GM18520 (cell line): ENCODE measurements around the gene PCSK4.
A peak's percentile ranks its signal among the peaks of the same experiment; 100 is the strongest.
"Not testable (repeated sequence)": the region's sequence is repeated elsewhere in the genome, so short reads cannot be mapped to it uniquely, and the experiment has no call there.

Experiments used
- ATAC-seq: cut with Tn5 transposase; IDR thresholded peaks from one replicate; pipeline ENCODE4 v1.9.1; 2021; ENCODE audit not compliant: unreplicated experiment

The PCSK4 gene

DNA sequence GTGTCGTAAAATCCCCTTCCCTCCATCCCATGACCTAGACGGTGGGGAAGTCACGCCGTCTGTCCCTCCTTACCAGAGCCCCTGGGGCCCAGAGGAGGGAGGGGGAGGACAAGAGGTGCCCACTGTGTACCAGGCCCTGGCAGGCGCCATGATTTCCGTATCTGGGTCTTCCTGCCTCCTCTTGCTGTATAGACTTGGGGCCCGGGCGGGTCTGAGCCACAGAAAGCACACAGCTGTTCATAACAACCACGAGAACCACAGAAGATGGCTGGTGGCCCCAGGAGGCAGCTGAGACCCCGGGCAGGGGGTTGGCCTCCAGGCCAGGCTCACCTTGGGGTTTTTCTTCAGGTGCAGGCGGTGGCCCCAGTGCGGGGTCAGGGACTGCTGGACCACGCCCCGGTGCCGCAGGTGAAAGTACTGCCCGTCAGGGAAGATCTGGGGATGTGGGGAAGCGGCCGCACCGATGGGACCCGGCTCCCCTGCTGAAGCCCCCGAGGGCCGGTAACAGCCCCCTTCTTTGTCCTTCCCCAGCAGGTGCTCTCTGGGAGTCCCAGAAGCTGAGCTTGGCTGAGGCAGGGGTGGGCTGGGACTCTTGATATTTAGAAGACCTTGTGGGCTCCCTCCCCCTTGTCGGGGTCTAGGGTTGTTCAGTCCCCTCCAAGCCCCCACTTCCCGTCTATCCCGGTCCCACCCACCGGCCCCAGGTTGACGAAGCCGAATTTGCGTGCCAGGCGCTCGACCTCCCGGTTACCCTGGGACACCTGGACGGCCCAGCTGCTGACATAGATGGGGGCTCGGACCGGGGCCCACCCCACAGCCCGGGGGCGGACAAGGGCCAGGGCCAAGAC lies 463 bp downstream of the PCSK4 start:
- ATAC-seq, result no peak

DNA sequence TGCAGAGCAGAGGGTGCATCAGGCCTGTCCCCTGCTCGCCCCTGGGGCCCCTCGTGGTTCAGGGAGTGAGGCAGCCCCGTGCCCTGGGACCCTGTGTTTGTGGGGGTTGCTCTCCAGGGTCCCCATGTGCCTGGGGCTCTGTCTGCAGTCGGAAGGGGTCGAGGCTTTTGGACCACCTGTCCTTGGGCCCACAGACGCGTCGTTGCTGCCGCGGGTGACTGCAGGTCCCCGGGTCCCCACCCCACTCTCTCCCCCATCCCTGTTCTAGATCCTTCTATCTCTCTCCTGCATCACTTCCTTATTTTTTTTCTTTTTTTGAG lies 1.9 kb downstream of the PCSK4 start:
- no peak for ATAC-seq

DNA sequence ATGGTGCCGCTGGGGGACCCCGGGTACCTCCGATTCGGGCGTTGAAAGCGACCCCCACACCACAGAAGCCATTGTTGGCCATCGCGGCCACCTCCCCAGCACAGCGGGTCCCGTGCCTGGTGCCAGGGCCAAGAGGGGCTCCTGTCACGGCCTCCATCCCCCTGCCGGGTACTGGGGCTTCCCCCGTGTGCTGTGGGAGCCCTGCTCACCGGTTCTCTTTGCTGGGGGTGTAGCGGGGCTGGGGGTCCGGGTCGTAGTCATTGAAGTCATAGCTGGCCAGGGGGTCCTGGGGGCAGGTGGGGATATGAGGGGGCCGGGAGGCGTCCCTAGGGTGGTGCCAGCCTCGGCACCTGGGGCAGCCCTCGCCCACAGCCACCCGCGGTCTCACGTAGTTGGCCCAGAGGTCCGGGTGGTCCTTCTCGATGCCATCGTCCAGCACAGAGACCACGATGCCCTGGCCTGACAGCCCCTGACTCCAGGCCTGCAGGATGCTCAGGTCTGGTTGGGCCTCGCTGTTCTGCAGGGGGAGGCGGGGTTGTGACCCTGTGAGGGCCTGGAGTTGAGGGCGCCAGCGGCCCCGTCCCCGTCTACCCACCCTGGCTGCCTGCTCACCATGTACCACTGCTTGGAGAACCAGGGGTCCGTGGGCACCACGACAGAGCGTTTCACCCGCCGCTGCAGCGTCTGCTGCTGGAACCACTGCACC lies 2.4 kb downstream of the PCSK4 start:
- ATAC-seq, result no peak

DNA sequence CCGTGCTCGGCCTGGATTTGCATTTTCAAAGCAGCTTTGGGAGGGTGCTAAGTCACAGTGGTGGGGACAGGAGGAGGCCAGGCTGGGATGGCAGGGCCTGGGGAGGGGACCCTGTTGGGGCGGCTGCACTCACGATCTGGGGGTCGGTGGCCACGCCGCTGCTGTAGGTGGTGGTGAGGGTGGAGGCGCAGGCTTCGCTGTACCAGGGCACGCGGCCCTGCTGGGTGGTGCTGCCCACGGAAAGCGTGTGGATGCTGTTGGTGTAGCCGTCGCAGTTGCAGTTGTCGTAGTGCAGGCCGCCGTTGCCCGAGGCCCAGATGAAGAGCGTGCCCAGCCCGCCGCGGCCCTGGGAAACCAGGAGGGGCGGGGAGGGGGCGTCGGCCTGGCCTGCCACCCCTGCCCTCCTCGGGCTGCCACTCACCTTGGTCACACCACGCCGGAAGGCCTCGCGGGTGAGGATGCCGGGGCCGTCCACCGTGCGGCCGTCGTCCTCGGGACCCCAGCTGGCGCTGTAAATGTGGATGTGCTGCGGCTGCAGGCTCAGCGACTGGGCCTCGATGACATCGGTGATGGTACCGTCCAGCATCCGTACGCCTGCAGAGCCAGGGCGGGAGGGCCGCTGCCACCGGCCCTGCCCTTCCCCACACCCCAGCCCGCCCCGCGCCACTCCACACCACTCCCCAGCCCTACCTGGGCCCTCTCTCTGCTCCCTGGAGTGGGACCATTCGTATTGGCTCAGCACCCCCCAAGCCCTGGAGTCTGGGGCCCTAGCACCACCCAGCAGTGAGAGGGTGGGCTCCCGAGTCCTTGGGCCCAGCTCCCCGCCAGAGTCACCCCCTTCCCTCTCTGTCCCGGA lies 3.2 kb downstream of the PCSK4 start:
- no peak for ATAC-seq

DNA sequence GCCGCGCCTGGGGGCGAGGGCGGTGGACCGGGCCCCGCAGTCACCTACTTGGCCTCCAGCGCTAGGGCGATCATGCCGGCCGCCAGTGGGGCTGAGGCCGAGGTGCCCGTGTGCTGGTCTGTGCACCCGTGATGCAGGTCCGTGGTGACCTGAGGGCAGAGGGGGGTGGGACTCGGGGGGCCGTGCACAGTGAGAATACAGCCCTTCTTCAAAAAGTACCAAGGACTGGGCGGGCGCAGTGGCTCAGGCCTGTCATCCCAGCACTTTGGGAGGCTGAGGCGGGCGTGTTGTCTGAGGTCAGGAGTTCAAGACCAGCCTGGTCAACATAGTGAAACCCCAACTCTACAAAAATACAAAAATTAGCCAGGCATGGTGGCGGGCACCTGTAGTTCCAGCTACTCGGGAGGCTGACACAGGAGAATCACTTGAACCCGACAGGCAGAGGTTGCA lies 6.1 kb downstream of the PCSK4 start:
- no peak for ATAC-seq

DNA sequence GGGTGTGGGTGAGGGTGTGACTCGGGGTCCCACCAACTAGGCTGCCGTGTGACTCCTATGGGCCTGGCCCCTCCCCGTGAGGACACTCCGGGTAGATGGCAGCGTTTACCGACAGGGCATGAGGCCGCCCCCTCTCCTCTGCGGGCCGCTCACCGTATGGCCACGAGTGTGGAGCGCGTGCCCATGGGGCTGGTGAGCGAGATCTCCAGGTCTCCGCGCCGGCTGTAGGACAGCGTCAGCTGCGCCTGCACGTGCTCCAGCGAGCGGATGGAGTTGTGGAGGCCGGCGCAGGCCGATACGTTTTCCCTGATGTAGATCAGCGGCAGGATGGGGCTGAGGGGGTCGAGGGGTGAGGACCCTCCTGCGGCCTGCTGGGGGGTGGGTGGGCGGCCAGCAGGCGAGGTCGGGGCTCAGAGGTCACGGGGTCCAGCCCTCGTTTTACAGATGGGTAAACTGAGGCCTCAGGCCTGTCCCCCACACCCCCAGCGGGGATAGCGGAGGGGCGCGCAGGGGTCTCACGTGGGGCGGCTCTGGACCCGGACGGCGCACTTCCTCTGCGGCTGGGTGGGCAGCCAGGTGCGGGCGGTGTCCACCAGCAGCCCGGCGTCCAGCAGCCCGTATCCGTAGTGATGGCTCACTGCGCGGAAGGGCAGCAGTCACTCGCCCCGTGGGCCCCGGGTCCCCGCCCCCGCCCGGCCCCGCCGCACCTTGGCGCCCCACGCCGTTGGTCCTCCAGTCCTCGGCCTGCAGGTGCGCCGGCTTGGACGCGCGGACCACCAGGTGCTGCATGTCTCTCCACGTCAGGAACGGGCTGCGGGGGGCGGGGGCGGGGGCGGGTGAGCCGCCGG lies 6.8 kb downstream of the PCSK4 start:
- no peak for ATAC-seq

DNA sequence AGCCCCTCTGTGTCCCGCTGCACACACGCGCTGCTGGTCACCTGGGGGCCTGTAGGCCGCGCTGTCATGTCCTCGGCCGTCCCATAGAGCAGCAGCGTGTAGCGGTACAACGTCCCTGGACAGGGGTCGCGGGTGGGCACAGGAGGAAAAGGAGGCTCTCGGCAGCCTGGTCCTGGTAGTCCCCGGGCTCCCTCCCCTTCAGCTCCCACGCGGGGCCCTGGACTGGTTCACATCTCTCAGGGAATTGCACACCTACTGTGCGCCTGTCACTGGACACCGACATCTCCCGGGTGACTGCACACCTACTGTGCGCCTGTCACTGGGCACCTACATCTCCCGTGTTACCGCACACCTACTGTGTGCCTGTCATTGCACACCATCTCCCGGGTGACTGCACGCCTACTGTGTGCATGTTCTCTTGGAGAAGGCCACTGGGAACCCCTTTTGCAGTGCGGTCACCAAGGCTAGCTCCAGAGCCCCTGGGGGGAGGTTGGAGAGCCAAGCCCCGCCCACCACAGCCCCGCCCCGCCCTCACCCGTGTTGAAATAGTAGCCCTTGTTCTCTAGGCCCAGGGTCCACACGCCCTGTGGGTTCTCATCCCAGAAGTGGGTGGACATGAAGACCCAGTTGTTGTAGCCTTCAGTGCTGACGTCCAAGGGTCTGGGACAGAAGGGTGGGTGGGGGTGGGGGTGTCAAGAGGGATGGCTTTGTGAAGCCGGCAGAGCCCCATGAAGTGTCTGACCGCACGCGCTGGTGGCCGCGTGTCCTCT lies 7.6 kb downstream of the PCSK4 start:
- no peak for ATAC-seq

DNA sequence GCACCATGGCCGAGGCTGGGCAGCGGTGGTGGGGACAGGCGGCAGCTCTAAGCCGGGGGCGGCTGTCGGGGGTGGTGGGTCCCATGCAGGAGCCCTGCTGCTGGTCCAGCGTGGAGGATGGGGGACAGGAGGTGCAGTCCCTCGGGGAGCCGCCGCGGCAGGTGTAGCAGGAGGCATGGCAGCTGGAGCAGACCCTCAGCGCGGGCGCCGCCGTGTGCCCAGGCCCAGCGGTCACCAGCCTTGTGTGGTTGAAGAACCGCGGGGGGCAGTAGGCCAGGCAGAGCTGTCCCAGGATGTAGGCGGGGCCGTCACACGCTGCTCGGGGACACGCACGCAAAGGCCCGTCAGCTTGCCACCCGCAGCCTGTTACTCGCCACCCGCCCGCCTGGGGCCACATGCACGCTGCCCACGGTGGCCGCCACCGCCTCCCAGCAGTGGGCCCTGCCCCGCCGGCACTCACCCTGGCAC lies 8.2 kb downstream of the PCSK4 start:
- ATAC-seq, result no peak

DNA sequence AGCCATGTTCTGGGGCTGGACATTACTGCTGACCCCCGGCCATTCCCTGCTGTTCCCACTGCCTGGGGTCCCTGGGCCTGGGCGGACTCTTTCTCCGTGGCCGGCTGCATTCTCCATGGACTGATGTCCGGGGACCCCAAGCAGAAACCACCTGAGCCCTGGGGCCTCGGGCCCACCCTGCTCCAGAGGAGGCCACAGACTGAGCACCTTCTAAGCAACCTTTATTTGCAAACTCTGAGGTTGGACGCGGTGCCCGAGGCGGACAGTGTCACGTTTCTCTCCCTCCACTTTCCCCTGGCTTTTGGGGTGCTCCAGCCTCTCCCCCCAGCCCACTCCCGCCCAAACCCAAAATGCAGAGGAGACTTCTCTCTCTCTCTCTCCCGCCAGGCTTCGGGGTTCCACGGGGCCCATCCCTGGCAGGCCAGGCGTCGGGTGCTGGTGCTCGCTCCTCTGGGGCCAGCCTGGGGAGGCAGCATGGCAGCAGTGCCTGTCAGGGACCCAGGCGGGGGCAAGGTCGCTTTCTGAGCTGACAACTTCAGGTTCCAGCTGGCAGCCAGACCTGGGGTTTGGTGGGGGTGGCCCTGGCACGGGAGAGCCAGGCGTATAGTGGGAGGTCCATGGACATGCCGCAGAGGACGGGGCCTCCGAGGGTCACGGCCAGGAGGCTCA lies 8.8 kb downstream of the PCSK4 start:
- no peak for ATAC-seq

DNA sequence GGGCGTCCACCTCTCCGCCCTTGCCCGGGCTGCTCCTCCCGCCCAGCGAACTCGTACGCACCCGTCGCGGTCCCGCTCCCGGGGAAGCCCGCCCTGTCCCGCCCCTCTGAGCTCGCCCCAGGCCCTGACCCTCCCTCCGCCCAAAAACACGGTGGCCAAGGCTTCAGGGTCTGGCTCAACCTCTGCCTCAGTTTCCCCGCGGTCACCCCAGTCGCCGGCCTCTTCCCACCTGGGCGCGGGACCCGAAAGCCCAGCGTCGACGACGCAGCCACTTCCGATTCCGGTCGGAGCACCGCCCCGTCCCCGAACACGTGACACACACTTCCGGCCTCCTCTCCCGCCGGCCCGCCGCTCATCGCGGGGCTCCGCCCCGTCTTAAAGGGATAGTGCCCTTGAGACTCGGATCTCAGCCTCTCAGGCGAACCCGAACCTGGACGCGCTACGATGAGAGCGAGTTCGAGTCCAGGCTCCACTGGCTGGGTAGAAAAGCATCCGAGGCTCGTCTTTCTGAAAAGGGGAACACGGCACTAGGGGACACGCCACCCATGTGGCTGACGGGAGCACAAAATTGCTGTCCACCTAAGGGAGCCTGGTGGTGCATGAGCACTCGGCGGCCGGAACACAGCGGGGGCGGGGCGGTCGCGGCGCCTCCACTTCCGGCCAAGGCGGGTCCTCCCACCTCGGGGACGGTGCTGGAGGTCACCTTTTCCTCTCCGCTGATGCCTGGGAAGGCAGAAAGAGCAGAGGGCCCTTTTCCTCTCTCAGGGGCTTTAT lies 11.0 kb downstream of the PCSK4 start, which contains the start of gene C19orf25:
C19orf25 (minus strand) TSS at position 282 of the 774 bp plus-strand sequence. CDS start 312 bp downstream, outside the sequence.
- peak; percentile 72 for ATAC-seq

DNA sequence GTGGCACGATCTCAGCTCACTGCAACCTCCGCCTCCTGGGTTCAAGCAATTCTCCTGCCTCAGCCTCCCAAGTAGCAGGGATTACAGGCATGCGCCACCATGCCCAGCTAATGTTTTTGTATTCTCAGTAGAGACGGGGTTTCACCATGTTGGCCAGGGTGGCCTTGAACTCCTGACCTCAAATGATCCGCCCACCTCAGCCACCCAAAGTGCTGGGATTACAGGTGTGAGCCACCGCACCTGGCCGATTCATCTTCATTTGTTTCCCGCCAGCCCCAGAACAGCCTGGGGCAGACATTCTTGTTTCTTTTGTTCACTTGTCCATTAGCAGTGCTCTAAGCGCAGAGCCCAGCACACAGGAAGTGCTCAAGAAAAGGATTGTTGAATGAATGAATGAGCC lies 13.1 kb downstream of the PCSK4 start:
- not testable (repeated sequence) for ATAC-seq

DNA sequence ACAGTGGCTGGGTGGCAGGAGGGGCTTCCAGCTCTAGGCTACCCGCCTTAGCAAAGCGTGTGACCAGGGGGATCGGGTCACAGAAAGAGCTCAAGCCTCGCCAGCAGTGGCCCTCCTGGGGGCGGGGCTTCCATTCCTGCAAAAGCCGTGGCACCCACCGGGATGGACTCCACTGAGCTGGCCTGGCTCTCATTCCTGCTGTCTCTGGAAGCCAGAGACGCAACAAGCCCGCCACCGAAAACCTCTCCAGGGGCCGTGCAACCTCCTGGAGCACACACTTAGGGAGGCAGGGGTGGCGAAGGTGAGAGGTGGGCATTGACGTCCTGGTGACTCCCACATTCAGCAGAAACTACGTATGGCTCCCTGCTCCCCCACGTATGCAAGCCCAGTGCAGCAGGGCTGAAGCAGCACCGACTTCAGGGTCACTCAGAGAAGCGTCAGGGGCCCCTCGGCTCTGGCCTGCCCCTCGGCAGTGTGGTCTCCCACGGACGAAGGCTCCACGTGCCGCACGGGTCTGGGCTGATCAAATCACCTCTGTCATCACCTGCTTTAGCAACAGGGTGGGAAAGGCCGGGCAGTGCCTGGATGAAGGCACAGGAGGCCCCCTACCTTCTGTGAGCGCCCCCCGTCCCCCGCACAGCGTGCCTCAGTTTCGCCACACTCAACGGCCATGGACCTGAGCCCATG lies 14.3 kb downstream of the PCSK4 start:
- ATAC-seq, result no peak

DNA sequence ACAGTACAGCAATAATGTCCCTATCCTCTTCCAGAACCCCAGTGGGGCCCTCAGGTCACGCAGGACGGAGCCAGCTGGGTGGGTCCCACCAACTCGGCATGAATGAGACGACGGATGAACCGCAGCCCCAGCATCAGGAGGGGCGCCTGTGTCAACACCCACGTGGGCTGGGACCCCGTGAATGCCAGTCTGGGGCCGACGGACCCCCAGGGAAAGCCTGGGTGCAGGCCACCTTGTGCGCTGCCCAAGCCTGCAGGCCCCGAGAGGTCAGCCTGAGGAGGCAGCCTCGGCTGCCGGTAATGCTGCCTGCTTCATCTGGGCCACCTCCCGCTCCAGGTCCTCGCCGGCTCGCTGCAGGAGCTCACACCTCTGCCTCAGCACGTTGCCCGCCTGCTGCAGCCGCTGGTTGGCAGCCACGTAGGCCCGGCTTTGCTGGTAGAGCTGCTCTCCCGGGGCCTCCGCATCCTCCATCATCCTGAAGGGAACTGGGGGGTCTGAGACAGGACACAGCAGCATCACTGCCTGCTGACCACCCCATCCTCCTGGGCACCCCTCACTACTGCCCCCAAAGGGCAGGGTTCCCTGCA lies 15.3 kb downstream of the PCSK4 start:
- no peak for ATAC-seq

DNA sequence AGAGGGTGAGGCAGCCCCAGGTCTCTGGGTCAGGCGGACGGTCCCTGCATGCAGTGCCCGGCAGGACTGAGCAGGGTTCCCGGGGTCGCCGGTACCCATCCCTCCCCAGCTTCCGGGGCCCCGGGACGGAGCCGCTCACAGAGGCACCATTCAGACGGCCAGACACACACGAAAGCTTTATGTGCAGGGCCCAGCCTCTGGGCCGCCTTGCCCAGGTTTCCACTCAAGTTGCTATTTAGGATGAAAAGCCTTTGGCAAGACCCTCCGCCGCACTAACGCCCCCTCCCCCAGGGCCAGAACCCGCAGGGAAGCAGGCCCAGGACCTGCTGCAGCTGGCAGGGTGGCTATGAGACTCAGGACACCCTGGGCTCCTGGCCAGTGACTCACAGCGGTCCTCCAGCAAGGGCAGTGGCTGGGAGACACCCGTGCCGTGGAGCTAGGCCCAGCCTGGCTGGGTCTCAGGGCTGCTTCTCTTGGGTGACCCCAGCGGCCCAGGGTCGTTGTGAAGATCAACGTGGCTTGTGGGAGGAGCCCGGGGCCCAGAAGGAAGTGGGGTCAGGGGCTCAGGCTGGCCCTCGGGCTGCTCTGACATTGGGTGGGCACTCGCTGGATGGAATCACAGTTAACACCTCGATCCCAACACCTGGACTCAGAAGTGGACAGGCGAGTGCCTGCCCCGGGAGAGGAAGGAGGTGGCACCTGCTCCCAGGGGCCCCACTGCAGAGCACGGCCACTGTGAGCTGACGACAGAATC lies 16.0 kb downstream of the PCSK4 start:
- no peak for ATAC-seq

DNA sequence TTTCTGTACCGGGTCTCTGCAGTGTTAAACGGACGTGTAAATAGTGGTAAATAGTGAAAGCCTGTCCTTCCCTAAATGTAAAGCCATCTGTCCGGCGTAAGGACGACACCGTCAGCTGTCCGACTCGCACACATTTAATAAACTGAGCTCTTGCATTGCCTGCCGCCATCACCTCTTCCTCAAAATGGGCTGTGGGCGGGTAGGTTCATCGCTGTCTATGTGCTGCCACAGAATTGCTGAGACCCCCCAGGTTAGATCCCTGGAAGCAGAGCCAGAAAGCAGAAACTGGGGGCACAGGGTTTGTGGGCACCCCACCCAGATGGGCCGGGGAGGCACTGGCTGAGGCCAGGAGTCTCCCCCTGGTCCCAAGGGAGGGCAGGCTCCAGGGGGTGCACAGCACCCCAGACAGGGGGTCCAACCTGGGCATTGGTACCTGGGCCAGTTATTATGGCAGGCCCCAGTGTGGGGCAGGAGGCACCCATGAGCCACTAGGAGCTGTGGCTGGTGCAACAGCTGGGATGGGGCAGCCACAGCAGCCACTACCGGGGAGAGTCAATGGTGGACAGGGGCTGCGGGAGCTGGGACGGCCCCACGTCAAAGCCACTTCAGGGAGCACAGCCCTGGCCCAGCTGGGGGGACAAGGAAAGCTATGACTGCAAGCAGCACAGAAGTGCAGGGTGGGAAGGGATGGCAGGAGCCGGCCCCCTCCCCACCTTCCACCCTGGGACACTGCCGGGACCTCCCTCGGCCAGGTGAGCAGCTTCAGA lies 16.9 kb downstream of the PCSK4 start:
- no peak for ATAC-seq
